GM12891 (cell line): ENCODE measurements around the gene SEMA3G.

Experiments used
- POLR2A ChIP-seq: IDR thresholded peaks from 2 replicates; pipeline ENCODE4 v1.6.1; 2011; ENCODE audit warnings: low read depth, low read length, control low read depth
- POLR2AphosphoS5 ChIP-seq: IDR thresholded peaks from 2 replicates; pipeline ENCODE4 v1.6.1; 2011; ENCODE audit warnings: low read depth, low read length, control low read depth
- TAF1 ChIP-seq: IDR thresholded peaks from 2 replicates; pipeline ENCODE4 v1.6.1; 2011; ENCODE audit warnings: low read depth, low read length, control low read depth

DNA sequence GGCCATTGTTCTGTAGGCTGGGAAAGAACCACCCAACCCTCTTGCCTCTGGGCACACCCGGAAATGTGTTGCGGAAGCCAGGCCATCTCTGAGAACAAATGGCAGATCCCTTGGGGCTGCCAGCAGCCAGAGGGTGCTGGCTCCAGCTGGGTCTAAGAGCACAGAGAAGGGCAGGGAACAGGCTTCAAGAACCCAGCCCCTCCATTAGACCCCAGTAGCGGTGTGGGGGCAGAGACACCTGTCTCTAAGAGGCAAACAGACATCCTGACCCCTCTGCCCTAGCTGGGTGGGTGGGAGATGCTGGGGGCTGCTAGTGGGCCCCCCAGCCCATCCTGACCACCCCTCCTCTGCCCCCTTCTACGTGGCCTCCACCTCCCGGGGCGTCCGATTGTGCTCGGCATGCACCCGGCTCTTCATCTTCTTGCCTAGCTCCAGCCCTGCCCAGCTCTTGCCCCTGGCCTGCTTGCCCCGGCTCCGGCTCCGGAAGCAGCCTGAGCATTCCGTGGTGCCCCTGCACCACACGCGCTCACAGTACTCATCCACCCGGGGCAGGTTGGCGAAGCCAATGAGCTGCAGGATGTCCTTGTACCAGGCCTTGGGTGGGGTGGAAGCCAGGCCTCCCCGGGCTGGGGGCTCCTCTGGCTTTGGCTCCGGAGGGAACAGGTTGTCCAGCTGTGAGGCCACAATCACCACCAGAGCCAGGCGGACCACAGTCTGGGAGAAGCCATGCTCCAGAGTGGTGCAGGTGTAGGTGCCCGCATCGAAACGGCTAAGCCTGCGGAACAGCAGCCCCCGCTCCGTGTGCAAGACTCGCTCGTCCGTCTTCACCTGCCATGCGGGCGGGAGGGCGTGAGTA lies 9.4 kb downstream of the SEMA3G start:
- TF ChIP-seq POLR2A = no peak
- TF ChIP-seq TAF1 = no peak
- no peak for TF ChIP-seq POLR2AphosphoS5
